Right kidney (tissue), 1 donor: ENCODE measurements around the gene AVPR2.

Experiments
- DNase-seq: peaks from one replicate; pipeline ENCODE4 v3.0.0-alpha.2; 2016

Gene AVPR2

DNA sequence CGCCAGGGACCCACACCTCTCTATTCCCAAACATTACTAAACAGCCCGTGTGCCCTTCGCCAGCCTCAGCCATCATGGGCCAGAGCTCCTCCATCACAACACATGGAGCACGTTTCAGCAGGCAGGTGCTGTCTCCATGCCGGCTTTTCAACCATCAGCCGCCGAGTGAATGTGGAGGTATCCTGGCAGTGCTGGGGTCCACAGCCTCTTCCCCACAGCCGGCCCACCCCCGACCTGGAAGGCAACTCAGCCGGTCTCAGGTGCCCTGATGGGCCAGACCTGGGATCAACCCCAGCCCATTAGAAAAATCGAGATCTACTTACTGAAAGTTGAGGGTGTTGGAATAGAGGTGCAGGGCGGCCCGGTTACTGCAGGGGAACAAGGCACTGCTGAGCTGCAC is 27.3 kb downstream of the AVPR2 start:
- no peak for DNase-seq

DNA sequence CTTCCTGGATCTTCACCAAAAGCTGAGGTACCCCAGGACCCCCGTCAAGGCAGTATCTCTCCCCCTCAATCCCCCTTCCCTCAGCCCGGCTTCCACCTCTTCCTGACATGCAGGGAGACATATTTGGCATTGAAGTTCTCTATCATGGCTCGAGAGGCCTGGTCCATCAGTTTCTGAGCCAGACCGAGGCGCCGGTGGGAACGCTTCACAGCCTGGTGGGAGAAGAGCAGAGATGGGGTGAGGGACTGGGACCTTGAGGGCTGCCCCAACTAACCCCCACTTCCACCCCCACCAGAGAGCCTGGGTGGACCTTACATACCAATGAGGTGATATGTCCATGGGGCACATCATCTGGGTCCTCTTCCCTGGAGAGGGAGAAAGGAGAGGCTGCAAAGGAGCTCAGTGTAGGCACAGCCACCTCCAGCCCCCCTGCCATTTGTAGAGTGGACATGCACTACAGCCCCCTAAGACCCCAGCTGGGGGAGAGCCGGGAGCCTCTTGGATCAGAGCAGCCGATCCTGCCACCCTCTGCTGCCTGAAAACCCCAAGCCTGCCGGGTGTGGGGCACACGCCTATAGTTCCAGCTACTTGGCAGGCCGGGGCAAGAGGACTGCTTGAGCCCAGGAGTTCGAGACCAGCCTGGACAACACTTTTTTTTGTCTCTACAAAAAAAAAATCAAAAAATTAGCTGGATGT is 27.9 kb downstream of the AVPR2 start:
- DNase-seq, result no peak

DNA sequence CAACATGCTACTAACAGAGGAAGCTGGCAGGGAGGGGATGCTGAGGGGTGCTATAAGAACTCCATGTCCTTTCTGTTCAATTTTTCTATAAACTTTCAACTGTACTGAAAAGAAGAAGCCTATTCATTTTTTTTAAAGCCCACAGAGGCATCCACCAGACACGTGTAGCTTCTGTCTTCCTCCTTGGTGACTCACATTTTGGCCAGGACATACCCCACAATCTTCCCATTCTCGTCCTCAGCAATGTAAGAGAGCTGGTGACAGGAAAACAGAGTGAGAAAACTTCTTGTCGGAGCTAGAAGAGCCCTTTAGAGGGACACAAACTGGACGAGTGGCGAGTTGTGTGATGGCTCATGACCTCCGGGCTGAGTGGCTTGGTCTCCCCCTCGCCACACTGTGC is 29.3 kb downstream of the AVPR2 start:
- no peak for DNase-seq

DNA sequence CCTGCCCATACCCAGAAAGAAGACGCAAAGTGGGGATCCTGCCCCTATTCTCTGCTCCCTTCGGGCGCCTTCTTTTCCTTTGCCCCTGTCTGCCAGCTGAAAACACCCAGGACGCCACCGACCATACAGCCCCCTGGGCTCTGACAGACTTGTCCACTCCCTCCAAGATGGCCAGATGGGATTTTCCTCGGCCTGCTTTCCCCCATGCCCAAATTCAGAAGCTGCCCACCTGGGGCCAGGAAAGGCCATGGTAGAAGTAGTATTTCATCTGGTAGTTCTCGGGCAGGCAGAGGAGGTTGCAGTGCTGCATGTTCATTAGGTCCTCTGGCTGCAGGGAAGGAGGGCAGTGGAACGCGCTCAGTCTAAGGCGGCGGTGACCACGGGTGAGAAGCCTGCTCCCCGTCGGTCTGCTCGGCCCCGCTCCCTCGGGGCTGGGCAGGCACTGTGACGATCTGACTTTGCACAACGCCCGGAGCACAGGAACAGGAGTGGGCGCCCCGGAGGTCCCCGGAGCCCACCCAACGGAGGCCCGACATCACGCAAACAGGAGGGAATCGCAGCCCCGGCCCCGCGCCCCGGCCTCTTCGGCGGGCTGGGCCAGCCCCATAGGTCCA is 29.8 kb downstream of the AVPR2 start:
- DNase-seq, result no peak

DNA sequence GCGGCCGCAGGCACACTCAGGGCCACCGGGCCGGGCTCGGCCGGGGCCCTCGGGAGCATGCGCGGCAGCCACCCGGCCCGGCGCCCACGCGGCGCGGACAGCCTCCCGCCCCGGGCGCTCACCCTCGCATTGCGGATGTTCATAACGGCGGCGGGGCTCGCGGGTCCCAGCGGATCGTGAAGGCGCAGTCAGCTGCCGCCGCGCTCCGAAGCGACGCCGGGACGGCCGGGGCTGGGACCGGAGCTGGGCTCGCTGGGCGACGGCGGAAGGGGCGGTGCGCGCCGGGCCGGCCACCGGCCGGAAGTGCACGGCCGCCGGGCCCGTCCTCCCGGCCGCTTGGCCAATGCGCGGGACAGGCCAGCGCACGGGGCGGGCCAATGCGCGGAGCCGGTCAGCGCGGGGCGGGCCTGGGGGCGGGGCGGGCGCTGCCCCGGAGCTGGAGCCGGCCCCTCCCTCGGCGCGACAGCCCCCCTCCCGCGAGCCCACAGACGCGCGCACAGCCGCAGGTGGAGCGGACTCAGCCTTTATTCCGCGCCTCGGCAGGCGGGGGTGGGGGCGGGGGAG is 30.4 kb downstream of the AVPR2 start, which contains the start of gene NAA10:
TSS of gene NAA10 (minus strand) at position 276 of the 564 bp plus-strand sequence. CDS start at position 143, 133 bp downstream.
- DNase-seq, result peak; percentile 62

DNA sequence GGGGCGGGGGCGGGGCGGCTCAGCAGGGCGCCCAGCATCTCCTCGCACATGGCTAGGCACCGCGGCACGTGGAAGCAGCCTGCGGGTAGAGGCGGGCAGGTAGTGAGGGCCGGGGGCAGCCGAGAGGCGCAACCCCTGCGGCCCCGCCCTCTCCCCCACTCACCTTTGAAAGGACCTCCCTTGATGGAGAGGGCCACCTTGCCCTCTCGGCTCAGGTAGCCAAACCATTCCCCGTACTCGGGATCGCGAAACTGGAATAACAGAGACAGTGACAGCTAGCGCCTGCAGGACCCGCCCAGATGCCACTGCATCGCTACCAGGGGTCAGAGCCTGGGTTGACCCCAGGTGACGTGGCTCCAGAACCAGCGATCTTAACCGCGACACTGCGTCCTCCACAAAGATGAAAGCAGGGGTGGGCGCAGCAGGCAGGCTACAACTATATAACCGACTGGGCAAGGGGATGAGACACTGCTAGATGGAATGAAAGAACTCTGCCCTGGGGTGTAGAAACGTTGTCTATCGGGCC is 30.9 kb downstream of the AVPR2 start:
- no peak for DNase-seq

- DNase-seq, result no peak
Observed at GRCh38 chrX:153937056-153937455, 32.6 kb downstream of the AVPR2 start.

DNA sequence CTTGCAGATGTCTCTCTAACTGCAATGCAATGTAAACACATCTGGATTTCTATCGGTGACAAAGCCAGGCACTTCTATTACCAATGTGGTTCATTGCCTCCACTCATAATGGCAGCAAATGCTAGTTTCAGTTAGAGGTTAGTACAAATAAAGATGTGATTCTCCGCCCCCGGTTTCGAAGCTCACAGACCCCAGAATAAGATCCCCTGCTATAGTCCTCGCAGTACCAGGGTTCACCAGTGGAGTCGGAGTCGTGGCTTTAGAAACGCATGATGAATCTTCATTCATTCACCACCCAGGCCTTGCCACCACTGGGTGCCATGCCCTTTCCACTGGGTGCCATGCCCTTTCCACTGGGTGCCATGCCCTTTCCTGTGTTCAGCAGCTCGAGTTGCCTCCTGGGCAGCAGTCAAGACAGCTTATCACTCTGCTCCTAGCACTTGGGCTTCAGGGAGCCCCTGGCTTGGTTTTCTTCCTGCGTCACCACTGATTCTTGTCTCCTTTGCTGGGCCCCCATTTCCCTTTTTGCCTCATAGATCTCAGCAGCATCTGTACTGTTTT is 33.8 kb downstream of the AVPR2 start:
- DNase-seq, result no peak

DNA sequence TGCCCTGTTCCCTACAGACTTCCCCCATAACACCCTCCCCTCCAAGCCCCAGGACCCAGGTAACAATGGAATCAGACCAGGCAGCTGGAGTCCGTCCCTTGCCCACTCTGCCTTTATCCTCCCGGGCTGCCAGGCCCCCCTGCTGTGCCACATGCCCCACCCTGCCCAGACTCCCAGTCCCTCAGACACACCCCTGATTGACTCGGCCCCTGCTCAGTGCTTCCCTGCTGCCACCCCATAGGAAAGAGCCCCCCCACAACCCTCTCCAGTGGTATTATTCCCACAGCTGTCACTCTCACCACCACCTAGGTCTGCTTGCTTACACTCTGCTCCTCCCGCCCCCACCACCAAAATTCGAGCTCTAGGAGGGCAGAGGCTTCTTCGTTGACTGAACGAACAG is 35.1 kb downstream of the AVPR2 start:
- DNase-seq, result no peak

DNA sequence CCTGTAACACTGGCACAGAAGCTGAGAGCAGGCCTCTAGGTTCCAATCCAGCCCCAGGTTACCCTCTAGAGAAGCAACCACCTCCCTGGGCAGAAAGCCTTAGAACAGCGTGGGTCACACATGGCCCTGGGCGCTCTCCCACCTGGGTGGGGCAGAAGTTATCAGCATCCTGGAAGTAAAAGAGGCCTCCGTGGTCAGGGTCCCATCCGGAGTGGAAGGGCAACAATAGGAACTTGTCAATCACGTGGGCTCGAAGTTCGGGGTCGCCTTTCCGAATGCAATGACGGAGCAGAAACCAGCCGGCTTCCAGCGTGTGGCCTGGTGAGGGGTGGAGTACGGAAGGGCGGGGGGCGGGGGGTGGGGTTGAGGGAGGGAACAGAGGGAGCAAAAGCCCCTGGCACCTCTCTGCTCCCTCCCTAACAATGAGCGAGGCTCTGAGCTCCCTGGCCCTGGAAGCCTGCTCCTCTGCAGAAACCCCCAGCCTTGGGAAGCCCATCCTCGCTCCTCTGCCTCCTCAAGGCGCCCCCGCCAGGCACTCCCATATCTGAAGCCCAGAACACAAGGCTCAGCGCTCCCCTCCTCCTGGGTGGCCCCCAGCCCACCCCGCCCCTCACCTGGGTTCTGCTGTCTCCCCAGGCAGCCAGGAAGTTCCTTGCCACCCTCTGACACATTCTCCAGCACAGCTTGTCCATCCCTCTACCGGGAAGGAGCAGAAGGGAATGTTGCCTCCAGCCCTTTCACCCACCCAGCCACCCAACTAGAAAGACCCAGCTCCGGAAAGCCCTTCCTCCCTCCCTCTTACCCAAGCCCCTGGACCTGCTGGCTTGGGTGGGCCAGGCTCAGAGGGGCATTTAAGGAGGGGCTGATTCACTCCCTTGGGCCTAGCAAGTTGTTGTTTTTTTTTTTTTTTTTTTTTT is 37.1 kb downstream of the AVPR2 start:
- no peak for DNase-seq

DNA sequence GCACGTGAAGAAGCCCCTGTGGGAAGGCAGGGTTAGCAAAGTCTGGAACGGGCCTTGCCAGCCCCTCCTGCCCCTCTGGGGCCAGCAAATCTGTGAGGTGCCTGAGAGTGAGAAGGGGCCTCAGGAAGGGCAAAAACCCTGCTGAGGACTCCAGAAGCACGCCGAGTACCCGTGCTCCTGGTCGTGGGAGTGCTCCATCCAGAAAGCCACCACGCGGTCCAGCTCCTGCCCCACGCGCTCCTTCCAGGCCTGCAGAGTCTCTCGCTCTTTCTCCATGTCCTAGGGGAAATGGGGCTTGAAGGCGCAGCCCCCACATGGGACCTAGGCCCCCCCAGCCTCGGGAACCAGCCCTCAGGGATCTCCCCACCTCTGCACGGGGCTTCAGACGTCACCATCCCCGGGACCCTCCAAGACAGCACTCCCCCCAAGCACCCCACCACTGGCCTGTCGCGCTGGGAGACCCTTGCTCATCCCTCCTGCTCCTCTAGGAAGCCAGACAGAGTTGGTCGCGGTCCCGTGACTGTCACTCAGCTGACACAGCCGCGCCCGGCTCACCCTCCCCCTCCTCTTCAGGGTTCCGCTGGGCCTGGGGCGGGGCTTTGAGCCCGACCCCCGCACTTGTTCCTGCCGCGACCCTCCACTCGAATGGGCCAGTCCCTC is 39.8 kb downstream of the AVPR2 start, which contains the start of gene RENBP:
TSS of gene RENBP (minus strand) at position 504 of the 660 bp plus-strand sequence. CDS start at position 471, 33 bp downstream.
- no peak for DNase-seq

DNA sequence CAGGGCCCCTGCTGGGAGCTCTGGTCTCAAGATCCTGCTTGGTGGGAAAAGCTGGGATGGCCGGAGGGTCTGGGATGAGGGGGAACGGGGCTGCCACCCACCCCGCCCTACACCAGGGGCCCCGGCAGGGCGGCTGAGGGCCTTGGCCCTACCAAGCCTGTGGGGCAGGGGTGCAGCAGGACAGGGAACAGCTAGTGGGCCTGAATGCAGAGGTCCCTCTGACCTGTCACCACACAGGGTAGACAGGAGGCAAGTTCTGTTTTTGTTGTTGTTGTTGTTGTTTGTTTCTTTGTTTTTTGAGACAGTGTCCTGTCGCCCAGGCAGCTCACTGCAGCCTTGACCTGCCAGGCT is 40.3 kb downstream of the AVPR2 start:
- no peak for DNase-seq

GRCh38 chrX:153945956-153946943 is 41.8 kb downstream of the AVPR2 start:
- no peak for DNase-seq

DNA sequence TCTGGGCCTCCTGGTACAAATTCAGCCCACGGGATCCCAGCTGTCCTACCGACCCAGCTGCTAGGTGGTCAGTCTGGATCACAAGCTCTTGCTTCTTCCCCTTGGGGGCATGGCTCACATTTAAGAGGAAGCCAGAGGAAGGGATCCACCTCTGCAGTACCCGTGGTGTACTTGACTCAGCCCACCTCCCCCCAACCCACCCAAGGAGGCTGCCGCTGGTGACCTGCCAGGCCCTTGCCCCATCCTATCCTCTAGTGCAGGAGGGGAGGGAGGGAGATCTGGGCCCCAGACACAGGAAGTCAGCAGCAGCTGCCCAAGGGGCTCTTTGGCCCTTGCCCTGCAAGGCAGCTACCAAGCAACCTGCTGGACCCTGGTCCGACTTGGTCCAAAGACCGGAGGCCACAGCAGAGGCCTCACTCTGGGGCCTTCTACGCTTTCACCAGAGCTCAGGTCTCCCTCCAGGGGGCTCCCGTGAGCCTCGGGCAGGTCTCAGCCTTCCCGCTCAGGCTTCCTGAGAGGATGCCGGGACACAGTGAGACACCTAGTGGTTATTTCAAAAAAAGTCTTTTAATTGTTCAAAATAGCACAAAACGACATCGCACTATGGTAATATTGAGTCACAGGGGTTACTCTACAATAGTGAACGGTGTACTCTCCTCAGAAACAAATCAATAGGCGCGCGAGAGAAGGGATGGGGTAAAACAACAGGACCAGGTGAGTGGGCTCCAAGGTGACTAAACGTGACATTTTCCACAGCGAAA is 42.7 kb downstream of the AVPR2 start:
- DNase-seq, result peak; percentile 41

DNA sequence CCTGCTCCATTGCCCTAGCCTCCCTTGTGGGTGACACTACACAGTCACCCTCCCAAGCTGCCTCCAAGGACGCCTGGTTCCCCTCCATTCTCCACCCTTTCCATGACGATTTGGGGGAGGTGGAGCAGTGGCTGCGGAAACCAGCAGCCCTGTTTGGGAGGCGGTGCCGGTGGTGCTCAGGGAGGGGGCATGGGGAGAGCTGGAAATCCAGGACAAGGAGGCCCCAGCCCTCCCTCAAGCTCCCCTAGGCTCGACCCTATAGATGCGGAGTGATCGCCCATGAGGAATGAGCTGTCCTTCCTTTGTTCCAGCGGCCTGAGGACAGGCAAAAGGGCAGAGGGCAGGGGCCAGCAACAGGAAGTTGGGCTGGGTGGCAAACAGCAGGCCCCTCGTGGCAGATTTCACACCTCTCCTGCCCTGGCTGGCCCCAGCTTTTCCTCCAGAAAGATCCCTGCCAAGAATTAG is 43.6 kb downstream of the AVPR2 start:
- no peak for DNase-seq

DNA sequence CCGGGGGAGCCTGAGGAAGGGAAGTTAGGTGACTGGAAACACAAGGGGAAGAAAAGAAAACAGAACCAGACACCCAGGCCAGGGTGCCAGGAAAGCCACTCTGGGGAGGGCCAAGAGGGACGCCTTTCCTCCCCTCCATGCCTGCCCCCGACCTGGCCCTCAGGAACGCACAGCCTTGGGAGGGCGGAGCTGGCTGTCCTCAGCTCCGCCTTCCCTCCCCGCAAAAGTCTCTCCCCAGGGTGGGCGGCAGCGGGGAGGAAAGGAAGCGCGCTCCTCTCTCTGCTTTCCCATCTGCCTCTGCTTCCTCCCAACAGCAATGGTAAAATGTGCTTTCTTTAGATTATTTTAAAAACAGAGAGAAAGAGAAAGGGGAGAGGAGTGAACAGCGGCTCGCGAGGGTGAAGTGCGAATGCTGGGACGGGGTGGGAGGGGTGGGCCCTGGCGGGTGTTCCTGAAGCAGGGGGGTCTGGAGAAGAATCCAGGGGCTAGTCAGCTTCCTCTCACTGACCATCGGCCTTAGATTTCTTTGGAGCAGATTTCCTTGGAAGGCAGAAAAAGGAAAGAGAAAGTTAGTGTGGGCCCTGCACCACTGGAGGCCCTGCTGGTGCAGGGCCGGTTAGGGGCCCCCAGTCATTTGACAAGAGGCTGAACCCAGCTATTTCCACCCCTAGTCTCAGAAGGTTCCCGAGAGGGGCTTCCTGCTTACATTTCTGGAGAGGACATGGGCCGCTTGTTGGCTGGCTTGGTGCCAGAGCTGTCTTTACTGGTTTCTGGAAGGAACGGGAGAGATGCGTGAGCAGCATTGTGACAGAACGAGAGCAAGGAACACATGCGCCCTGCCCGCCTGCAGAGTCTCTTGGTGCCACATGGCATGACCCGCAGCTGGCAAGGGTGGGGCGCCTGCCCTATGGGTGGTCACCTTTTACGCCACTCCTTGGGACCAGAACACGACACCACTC is 44.7 kb downstream of the AVPR2 start:
- peak; percentile 21 for DNase-seq

- no peak for DNase-seq
Observed at GRCh38 chrX:153950127-153950526, 45.7 kb downstream of the AVPR2 start.
